Muscle layer of duodenum (tissue), 2 donors: ENCODE results near the gene LHX3.

ENCODE experiments used
- H3K27ac ChIP-seq: one replicate; pipeline ENCODE4 v1.7.0; 2013; ENCODE audit warnings: mild to moderate bottlenecking, low read length
- H3K27me3 ChIP-seq: one replicate; pipeline ENCODE4 v1.7.0; 2013; ENCODE audit warnings: low read depth, mild to moderate bottlenecking, control low read depth, low read length
- H3K36me3 ChIP-seq, 2 donors: one replicate each; pipeline ENCODE4 v1.7.0; 2013; ENCODE audit warnings: low read length in 2 of 2, control low read depth in 1 of 2, mild to moderate bottlenecking in 1 of 2; ENCODE audit not compliant: insufficient read depth in 2 of 2, control insufficient read depth in 1 of 2
- H3K4me1 ChIP-seq, 2 donors: one replicate each; pipeline ENCODE4 v1.7.0; 2013; ENCODE audit warnings: low read length in 2 of 2, mild to moderate bottlenecking in 2 of 2, control low read depth in 1 of 2, moderate library complexity in 1 of 2; ENCODE audit not compliant: insufficient read depth in 2 of 2, control insufficient read depth in 1 of 2
- H3K4me3 ChIP-seq, 2 donors: one replicate each; pipeline ENCODE4 v1.7.0; 2013; ENCODE audit warnings: low read length in 2 of 2, low read depth in 1 of 2, mild to moderate bottlenecking in 1 of 2
- H3K9me3 ChIP-seq, 2 donors: one replicate each; pipeline ENCODE4 v1.7.0; 2013; ENCODE audit warnings: low read length in 2 of 2, control low read depth in 1 of 2, mild to moderate bottlenecking in 1 of 2; ENCODE audit not compliant: control insufficient read depth in 1 of 2
- donor health status: healthy.

LHX3 gene

DNA sequence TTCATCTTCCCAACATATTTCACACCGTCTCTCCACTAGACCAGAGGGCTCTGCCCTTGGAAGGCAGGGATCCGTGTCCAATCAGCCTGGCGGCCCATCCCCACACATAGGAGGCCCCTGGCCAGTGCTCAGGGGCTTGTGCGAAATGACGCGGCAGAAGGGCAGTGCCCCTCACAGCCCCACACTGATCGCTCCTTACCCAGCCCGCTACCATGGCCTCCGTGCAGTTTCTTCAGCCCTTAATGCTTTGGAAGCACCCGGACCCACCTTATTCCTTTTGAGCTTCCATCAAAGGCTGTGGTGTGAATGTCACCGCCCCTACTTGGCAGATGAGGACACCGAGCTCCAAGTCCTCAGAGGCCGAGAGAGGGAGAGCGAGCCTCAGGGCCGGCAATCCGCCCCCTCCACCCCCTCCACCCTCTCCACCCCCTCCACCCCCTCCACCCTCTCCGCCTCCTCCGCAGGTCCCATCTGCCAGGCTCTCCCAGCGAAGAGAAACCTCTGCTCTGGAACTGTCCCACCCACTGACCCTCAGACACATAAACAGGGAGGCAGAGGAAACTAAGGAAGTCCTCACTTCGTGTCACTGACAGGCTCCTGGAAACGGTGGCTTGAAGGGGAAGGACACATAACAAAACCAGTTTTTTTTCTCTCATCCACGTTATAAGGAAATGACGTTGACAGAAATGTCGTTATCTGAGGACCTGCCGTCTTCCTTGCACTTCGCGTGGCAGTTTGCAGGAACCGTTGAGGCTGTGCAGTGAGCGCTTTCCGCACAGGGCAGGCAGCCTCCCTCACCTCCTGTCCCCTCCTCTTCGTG, 26.8 kb upstream of the LHX3 start:
- no peaks in the 10 kb centered on the region for H3K9me3 ChIP-seq
- H3K4me1 ChIP-seq = no peaks in the 10 kb centered on the region
- peaks cover 2 to 16% of the 10 kb centered on the region in 2 donors for H3K36me3 ChIP-seq
- no peaks in the 10 kb centered on the region for H3K27me3 ChIP-seq
- H3K4me3 ChIP-seq = no peak overlapping the region
- no peak overlapping the region for H3K27ac ChIP-seq

- Histone ChIP-seq H3K4me1 (no peaks in the 10 kb centered on the region), H3K4me3 (no peak overlapping the region), H3K27ac (no peak overlapping the region), H3K9me3 (no peaks in the 10 kb centered on the region), H3K27me3 (no peaks in the 10 kb centered on the region), H3K36me3 (peaks cover 2 to 8% of the 10 kb centered on the region in 2 donors)
These were observed 25.8 kb upstream of the LHX3 start for GRCh38 chr9:136230773-136231172.

- no peak overlapping the region for H3K27ac ChIP-seq
- H3K27me3 ChIP-seq = no peaks in the 10 kb centered on the region
- H3K36me3 ChIP-seq = peaks cover 2 to 4% of the 10 kb centered on the region in 2 donors
- H3K4me3 ChIP-seq = no peak overlapping the region
- H3K4me1 ChIP-seq = no peaks in the 10 kb centered on the region
- H3K9me3 ChIP-seq = no peaks in the 10 kb centered on the region
These were observed 25.4 kb upstream of the LHX3 start for GRCh38 chr9:136230365-136230764.

DNA sequence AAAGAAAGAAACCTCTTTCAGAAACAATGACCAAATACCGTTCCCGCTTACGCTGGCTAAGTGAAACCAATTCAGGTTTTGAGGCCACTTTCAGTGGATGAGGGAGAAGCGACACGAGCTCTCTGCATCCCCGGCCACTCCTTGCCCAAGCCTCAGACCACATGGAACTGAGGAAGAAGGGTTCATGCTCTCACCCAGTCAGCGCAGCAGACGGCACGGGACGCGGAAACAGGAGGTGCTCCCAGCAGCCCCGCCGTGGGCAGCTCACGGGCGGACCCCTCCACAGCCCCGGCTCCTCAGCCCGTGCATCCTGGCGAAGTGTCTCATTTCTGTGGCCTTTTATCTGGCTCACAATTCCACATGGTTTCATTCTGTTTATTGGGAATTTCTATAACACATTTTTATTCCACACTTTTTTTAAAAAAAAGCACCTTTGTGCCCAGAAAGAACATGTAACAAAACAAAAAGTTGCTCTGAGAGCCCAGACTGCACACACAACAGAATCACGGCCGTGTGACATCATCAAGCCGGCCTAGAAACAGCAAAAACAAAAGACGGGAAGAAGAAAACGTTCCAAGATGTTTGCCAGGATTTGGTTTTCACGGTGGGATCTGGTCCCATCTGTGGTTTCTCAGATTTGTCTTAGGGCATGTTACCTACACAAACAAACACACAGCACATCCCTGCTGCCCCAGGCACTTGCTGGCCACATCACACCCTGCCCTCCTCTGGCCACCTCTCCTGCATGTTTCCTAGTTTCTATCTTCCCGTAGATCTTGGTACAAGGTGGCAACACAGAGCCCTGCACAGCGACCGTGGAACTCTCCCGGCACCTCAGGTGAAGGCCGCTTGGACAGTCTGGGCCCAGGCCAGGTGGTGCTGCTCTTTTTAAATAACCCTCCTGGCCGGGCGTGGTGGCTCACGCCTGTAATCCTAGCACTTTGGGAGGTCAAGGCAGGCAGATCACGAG, 24.5 kb upstream of the LHX3 start:
- Histone ChIP-seq H3K4me1 (no peaks in the 10 kb centered on the region), H3K27me3 (no peaks in the 10 kb centered on the region), H3K27ac (no peak overlapping the region), H3K9me3 (no peaks in the 10 kb centered on the region), H3K4me3 (no peak overlapping the region), H3K36me3 (peaks cover 2 to 5% of the 10 kb centered on the region in 2 donors)

DNA sequence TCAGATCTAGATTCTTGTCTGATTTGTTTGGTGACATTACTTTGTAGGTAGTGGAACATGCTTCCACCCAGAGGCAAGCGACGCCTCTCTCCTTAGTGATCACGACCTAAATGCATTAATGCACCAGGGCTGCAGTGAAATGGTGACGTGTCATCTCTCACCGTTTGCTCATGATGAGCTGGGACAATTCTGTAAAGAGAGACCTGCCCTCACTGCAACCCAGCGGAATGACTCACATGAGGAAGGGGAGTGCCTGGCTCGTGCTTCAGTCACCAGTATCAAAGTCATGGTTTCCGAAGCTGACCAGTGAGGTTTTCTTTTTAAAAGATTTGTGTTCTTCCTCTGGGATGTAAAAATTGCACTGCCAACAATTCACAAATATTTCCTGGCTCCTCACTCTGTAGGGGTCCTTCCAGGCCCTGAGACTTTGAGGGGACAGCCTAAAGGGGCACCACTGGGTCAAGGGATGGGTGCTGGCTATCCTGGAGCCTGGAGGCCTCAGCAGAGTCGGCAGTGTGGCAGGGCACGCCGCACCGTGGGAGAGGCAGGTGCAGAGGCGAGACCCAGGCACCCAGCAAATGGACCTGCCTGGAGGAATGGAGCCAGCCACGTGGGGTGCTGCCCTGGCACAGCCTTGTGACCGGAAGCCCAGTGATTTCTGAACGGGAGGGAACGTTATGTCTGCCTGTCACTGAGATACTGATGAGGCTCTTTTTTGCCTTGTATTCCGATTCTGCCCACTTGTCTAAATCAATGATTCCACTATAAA, 23.4 kb upstream of the LHX3 start:
- Histone ChIP-seq H3K27me3 (no peaks in the 10 kb centered on the region), H3K27ac (no peak overlapping the region), H3K36me3 (peaks cover 4 to 16% of the 10 kb centered on the region in 2 donors), H3K9me3 (no peaks in the 10 kb centered on the region), H3K4me3 (no peak overlapping the region), H3K4me1 (no peaks in the 10 kb centered on the region)

GRCh38 chr9:136226680-136227407, 21.9 kb upstream of the LHX3 start:
- Histone ChIP-seq H3K9me3 (no peaks in the 10 kb centered on the region), H3K27ac (no peak overlapping the region), H3K36me3 (peaks cover 7 to 31% of the 10 kb centered on the region in 2 donors)

GRCh38 chr9:136225748-136226679, 21.1 kb upstream of the LHX3 start:
- H3K9me3 ChIP-seq = no peaks in the 10 kb centered on the region
- H3K27me3 ChIP-seq = no peaks in the 10 kb centered on the region
- H3K4me3 ChIP-seq = no peak overlapping the region
- H3K4me1 ChIP-seq = no peaks in the 10 kb centered on the region
- peaks cover 11 to 38% of the 10 kb centered on the region in 2 donors for H3K36me3 ChIP-seq
- H3K27ac ChIP-seq = no peak overlapping the region

More at GRCh38 chr9:136226680-136227407, 21.9 kb upstream of the LHX3 start:
- no peaks in the 10 kb centered on the region for H3K27me3 ChIP-seq
- H3K4me3 ChIP-seq = no peak overlapping the region
- no peaks in the 10 kb centered on the region for H3K4me1 ChIP-seq

GRCh38 chr9:136225366-136225747, 20.4 kb upstream of the LHX3 start:
- Histone ChIP-seq H3K4me3 (no peak overlapping the region), H3K27ac (no peak overlapping the region), H3K9me3 (no peaks in the 10 kb centered on the region), H3K4me1 (no peaks in the 10 kb centered on the region), H3K27me3 (no peaks in the 10 kb centered on the region), H3K36me3 (peaks cover 11 to 41% of the 10 kb centered on the region in 2 donors)

DNA sequence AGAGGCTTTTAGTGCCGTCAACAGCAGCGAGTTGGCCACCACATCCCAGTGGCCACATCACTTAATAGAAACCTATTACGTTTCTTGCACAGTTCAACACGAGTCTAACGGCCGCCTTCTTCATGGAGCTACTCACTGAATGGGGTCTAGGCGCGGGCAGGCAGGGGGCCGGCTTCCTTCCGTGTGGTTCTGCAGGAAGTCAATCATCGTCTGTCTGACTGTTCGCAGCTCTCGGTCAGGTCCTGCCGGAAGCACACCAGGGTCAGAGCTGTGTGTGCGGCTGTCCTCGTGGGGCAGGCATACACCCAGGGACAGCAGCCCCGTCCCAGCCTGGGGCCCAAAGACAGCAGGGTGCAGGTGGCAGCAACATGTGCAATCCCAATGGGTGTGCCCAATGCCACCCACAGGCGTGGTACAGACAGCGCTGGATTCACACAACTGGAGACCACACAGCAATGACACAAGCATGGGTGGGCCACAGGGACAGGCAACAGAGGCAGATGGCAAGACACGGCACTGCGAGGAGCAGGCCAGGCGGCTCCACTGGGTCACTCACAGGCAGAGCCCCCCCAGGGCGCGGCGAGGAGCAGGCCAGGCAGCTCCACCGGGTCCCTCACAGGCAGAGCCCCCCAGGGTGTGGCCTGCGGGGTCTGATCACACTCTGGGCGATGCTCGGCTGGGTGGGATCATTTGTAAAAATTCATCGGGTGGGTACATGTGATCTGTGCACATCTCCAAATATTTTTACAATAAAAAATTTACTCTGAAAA, 19.1 kb upstream of the LHX3 start:
- no peaks in the 10 kb centered on the region for H3K4me1 ChIP-seq
- H3K9me3 ChIP-seq = no peaks in the 10 kb centered on the region
- no peak overlapping the region for H3K4me3 ChIP-seq
- H3K27ac ChIP-seq = no peak overlapping the region
- peaks cover 11 to 41% of the 10 kb centered on the region in 2 donors for H3K36me3 ChIP-seq
- H3K27me3 ChIP-seq = no peaks in the 10 kb centered on the region
